Non-pigmented ciliary epithelial cell (primary cell): ENCODE results near the gene MB21D2.

Source experiments
- DNase-seq: peaks from one replicate; pipeline ENCODE4 v3.0.0-alpha.2; 2010; ENCODE audit warnings: low read depth

MB21D2 gene

DNA sequence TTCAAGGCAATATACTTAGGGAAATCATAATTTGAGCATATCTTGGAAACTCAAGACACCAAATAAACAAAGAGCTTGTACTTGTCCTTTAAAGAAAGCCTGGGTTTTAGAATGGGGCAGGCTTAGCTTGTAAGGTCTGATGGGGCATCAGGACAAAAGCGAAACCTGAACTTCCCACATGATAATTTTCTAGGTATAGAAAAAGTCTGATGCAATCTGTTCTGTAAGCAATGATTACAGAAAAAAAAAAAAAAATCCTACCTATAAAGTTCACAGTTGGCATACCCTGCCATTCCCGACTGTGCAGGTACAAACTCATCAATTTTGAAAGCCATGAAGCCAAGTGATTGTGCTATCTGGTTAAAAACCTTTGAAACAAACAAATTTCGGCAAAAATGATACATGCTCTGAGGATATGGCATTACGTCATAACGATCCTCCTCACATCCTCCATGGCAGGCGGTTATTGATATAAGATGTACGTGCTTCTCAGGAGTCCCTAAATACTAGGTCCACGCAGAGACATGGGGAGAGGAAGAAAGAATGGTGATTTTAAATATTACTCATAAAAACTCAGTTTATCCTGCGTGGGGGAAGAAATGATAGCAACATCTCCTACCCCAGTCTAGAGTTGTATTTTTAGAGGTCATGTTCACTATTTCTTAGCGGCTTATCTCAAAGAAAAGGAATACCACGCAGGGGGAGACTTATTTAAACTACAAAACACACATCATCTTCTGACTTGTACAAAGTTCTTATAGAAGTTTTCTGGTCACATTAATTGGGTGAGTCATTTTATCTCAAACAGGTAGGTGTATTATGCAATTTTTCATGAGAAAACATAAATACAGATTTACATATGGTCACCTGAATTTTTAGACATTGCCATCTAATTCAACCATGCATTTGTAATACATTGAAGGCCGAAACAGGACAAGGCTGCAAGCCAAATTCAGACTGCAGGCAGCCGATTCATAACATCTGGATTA, 27.0 kb downstream of the MB21D2 start:
- no peak for DNase-seq

DNA sequence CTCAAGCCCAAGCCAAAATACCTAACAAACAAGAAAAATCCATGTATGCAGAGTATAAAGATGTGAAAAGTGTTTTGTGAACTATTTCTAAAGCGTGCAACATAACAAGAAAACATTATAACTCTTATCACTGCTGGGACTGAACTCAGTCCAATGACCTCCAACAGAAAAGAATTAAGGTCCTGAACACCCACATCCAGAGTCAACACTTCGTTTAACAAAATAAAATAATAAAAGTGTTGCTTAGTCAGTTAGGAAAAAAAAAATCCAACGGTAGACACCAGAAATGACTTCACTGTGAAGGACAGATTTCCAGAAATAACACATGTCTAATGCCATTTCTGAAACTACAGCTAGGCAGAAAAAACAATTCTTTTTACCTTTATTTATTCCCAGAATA, 28.0 kb downstream of the MB21D2 start:
- no peak for DNase-seq

DNA sequence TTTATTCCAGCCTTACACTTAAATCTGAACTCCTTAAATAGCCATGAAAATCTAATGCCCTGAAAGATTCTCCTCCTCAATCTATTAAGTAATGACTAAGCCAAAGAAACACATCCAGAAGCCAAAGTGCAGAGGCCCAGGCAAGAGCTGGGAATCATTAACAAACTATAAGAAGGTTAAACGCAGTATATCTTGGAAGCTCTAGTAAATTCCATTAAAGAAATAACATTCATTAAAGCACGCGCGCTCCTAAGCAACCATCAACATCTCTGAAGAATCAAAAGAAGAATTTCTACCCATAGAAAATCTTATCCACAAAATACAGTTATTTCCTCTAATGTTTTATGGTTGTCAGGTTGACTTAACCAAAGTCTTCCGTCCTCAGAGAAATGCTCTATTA, 29.5 kb downstream of the MB21D2 start:
- no peak for DNase-seq

DNA sequence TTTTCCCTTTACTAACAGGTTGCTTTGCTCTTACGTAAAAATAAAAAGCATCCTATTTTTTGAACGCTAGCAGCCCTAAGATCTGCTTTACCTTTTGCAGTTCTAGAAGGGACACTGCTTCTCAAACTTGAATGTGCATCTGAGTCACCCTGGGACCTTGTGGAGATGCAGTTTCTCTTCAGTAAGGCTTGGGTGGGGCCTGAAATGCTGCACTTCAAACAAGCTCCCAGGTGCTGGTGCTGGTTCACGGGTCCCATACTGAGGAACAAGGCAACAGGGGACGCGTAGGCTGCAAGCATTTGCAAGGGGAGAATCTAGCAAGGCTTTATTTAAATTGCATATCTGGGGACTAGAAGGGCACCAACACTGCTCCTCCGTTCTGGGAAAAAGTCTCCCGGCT, 30.0 kb downstream of the MB21D2 start:
- DNase-seq, result no peak

DNA sequence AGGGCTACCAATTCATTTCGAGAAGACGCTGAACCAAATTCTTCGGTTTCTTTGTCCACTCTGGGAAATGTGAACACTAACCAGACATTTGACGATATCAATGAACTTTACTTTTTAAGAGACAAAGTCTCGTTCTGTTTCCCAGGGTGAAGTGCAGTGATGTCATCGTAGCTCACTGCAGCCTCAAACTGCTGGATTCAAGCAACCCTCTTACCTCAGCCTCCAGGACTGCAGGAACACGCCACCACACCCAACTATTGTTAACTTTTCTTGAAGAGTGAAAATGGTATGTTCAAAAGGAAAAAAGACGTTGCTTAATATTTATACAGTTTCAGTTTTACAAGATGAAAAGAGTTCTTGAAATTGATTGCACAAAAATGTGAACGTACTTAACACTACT, 30.6 kb downstream of the MB21D2 start:
- peak; percentile 87 for DNase-seq

DNA sequence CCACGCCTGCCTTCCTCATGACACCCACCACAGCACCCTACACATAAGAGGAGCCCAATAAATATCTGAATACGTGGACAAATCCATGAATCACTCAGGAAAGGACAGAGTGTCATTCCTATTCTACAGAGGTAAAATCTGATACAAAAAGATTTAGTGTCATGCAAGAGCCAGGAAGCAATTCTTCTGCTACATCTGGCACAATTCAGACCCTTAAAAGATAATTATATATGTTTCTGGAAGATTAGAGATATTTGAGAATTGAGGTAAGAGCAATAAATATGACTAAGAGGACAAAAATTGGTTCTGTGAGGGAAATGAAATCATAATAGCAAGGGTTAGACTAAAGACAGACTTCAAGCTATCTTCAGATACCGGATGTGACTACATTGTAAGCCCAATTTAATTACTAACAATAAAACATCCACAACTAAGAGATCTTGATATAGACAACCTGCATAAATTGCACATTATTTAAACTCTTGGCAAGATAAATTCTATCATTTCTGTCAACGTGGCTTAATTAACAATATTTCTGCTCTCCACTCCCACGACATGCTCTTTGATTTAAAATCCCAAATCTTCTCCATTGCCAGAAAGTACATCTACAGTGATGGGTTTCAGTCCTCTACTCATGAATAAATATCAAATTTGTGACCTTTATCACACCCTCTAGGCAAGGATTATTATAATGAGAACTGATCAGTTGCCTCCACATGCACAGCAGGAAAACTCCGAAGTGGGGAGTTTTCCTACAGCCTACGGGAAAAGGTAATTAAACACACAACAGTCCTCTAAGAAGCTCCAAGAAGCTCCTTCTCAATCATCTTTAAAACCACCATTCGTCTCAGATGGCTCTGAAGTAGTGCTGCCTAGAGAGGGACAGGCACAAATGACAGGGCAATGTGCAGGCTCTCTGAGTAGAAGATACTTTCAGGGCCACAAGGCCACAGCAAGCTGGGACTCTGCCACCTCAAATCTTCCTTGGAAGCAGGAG, 32.6 kb downstream of the MB21D2 start:
- DNase-seq, result peak; percentile 78

DNA sequence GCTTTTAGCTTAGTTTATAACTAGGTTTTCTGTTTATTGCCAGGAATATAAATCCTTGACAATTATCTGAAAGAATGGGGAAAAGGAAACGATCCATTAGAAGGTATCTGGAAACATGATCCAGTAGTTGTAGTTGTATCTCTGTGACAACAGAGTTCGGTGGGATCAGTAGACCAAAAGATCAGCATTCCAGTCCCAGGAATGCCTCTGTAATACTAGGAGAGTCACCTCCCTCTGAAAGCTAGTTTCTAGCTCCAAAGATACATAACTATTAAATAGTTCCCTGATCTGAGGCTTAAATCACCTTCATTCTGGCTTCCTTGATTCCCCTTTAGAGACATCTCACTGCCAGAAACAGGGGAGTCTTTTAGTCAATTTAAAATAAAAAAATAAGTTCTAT, 34.1 kb downstream of the MB21D2 start:
- no peak for DNase-seq

DNA sequence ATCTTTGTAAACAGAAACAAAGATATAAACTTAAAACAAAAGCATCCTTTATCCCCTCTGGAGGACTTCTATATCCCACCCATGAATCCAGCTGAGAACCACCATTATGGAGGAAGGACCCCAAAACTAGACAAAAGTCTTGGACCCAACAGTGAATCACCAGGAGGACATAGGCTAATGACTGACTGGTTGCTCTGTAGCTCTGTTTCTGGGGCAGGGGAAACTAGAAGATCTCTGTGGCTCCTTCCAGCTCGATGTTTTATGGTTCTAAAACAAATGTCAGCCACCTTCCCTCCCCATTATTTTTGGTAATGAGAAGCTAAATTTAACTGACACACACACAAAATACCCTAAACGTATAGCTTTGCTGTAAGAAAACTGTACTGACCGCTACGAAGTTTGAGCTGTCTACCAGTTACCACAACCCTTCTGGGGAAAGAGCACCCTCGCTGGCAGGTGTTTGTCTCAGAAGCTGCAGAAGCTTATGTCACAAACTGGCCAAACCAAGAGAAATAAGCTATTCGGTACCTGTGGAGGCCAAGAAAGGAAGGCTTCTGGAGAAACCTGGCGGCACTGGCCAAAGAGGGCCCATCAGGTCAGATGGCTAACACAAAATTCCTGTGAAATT, 36.4 kb downstream of the MB21D2 start:
- no peak for DNase-seq

DNA sequence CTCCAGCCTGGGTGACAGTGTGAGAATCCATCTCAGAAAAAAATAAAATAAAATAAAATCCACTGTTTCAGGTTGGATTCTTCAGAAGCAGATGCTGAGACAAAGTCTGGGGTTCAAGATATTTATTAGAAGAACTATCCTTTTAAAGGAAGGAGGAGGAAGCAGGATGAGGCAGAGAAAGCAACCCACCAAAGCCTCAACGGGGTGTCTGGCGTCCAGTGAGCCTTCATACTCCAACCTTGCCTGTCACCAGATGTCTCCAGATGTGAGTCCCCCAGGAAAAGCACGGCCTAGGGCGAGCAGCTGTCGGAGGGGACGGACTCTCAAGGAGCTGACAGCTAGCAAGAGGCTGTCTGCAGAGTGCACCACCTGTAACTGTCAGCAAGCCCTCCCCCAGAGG, 37.3 kb downstream of the MB21D2 start:
- DNase-seq, result no peak

DNA sequence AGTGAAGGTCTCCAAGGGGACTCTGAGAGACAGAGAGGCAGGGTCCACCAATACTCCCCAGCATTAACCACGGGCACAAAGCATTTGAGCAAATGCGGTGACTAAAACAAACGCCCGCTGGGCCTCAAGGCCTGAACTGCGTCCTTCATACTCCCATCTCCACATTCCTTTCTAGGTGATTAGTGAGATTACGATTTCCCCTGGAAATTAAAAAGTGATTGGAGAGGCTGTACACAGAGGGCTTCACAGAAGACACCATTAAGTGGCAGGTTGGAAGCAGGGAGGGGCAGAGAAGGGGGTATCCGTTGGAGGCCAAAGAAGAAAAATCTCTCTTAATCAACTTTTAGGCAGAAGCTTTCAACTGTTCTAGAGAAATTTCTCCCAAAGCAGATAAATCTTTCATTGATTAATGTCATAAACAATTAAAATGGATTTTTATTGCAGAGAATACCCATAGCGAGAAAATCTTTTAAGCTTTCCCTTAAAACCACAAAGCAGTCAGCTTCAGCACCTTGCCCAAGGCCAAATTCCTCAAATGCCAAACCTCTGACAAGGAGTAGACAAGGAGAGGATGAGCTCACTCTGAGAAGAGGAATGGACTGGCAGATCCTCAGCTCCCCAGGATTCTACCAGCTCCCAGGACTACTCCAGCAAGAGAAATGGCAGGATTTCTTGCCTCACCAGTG, 38.2 kb downstream of the MB21D2 start:
- DNase-seq, result peak; percentile 98

DNA sequence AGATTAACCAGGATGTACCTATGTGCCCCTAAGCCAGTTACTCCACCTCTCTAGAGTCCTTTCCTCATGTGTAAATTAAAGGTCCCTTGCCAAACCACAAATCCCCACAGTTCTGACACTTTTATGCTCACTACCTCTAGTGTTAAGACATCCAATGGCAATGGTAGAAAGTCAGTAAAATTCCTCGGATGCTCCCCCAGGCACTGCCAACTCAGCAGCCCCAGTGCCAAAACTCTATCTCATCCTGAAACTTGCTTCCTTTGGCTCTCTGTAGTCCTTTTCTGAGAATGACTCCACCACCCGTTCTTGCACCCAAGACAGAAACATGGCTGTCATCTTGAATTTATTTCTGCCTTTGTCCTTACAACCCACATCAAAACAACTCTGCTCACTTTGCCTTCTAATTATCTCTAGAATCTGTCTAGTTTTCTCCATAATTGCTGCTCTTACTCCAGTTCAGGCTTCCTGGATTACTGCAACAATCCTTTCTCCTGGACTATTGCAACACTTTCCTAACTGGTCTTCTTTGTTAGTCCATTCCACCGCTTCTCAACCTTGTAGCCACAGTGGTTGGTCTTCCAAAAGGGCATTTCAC, 41.6 kb downstream of the MB21D2 start:
- no peak for DNase-seq

DNA sequence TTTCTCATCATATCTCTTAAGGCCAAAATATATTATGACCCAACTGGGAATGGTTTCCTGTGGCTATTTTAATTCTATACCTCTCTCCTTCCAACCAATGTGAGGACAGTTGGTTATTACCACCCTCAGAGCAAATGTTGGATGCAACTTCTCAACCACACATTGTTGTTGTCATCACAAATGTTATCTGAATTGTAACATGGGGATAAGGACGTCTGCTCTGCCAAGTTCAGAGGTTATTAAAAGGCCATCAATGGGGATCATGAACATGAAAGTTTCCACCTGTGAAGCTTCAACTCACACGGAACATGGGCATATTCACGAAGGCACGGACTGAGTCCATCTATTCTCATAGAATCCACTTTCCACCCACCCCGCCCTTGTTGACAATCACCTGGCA, 46.8 kb downstream of the MB21D2 start:
- DNase-seq, result no peak

DNA sequence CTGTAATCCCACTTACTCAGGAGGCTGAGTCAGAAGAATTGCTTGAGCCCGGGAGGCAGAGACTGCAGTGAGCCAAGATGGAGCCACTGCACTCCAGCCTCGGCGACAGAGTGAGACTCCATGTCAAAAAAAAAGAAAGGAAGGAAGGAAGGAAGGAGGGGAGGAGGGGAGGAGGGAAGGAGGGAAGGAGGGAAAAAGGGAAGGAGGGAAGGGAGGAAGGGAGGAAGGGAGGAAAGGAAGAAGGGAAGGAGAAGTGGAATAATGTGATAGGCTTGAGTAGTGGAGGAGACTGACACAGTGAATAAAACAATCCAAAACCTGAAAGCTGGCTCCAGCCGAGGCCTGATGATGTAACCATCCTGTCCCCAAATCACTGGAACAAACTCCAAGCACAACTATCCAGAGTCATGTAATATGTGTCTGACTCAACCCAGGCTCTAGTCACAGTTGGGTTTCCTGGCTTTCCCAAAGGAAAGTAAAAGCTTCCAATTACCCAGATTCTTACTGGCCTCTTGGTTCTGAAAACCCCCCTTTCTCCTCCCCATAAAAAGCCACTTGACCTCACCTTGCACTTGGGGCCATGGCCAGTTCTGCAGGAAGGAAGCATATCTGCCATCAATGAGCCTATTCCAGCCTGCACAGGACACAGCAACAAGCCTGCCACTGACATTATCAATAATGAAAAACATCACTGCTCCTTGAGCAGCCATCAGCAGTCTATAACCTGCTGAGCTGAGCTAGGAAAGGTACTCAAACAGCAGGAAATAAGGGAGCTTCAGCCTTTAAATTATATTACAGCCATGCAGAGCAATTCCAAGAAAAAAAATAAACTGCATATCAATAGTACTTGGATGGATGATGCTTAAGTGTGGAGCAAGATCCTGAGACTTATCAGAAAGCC, 48.3 kb downstream of the MB21D2 start:
- no peak for DNase-seq

DNA sequence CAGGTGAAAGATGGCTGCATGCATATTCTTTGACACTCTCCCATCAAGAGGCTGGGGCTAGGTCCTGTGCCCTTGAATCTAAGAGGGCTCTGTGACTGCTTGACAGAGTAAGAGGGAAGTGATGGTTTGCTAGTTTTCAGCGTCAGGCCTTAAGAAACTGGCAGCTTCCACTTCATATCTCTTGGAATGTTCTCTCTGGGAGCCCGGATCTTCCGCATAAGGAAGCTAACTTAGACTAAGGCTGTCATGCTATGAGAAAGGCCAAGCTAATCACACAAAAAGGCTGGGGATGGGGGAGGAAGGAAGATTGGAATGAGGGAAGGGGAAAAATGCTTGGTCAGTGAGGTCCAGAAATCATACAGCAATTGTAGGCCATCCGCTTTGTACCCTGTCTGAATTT, 50.0 kb downstream of the MB21D2 start:
- no peak for DNase-seq

DNA sequence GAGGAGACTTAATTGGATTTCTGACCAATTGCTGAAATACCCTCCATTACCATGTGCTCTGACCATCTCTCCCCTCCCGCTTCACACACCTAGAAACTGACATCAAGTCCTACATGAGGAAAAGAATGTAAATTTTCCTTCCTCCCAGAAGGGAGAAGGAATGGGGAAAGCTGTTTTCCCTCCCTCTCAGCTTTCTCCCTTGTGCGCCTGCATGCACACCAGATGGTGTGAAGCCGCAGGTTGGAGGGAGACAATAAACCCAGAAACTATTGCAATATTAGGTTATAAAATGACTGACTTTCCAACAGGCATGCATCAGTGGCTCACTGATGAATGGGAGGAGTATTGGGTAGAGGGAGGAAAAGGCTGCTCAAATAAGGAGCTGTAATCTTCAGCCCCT, 50.9 kb downstream of the MB21D2 start:
- DNase-seq, result no peak

DNA sequence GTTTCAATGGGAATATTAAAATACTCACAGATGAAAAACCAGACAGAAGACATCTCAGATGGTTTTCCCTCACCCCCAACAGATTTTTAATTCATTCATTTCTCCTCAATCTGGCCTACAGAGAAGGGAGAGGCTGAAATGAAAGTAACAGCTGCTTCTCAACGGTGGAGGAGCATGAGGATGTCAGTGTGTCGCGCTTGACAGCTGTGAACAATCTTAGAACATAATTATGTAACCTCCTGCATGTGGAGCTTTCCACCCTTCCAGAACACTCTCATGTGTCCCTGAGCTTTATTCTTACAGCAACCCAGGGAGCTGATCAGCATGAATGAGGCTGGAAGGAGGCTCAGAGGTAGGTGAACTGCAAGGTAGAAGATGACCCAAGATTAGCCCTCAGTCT, 52.7 kb downstream of the MB21D2 start:
- DNase-seq, result no peak

DNA sequence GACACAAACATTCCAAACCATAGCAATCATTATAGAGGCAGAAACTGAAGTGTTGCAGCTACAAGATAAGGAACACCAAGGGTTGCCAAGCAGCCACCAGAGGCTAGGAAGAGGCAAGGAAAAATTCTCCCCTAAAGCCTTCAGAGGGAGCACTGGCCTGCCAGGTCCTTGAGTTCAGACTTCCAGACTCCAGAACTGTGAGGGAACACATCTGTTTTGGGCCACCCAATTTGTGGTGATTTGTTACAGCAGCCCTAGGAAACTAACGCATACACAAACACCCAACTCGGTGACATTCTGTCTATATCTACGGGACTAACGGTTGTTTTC, 54.6 kb downstream of the MB21D2 start:
- DNase-seq, result no peak

DNA sequence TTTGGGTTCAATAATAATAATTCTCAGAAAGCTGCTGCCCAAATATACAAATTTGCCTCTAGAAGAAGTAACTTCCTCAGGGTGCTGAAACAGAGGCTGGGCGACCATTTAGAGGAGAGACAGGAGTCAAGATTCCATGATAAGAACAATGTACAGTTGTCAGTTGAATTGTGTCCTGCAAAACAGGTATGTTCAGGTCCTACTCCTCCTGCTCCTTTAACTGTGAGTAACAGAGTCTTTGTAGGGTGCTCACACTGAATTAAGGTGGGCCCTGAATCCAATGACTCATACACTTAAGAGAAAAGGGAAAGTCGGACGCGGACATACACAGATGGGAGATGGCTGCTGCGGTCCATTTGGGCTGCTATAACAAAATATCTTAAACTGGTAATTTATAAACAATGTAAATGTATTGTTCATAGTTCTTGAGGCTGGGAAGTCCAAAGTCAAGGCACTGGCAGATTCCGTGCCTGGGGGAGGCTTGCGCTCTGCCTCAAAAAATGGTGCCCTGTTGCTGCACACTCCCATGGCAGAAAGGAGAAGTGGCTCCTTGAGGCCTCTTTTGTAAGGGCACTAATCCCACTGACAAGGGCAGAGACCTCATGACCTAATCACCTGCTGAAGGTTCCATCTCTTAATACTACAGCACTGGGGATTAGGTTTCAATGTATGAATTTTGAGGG, 55.1 kb downstream of the MB21D2 start:
- no peak for DNase-seq

DNA sequence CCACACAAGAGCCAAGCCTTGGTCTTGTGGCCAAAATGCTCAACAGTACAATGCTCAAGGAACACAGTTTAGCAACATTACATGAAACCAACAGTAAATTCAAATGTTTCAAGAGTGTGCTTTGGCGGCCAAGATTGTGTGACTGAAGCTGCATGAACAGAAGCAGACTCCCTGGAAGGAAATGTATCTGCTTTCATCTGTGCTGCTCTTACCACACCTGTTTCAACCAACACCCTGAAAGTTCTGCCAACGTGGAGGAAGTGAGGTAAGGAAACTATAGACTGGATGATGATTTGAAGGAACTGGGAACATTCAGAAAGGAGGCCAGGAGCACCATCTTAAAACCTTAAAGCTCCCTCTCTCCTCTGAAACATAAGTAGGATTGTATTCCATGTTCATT, 55.7 kb downstream of the MB21D2 start:
- no peak for DNase-seq

DNA sequence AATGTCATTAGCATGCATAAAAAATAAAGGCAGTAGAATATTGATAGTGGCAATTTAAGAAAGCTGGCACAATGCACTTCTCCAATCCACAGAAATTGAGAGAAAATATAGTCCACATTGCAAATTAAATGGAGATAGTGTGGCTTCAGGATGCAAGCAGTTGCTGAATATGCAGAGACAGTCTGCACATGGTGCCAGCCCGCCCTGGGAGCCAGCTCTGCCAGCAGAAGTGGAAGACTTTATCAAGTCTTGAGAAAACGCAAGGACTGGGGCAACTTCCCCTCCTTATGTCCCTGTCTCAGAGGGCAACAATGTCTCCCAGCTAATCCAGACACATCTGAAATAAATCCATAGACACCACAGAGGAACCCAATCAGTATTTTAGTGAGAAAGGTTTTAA, 57.2 kb downstream of the MB21D2 start:
- DNase-seq, result no peak
